Karpas-422 (cell line): Measurements from ENCODE around the gene VPS4B. TPM values are rescaled to one million over a fixed set of nuclear protein-coding genes. Genes with fewer than 3 reads are reported as not detected.

Source experiments
- DNase-seq: peaks from one replicate; pipeline ENCODE4 v3.0.0-alpha.2; 2015
- H2AFZ ChIP-seq: fragments of 200-600 bp; sonication (generic); 2 replicates; pipeline ENCODE4 v1.6.1; 2014; ENCODE audit warnings: antibody characterized with exemption, low read length, mixed read lengths
- H3K27ac ChIP-seq: fragments of 200-600 bp; sonication (generic); 2 replicates; pipeline ENCODE4 v1.5.1; 2014; ENCODE audit warnings: mild to moderate bottlenecking, low read length, moderate library complexity
- H3K27me3 ChIP-seq: fragments of 200-600 bp; sonication (generic); 2 replicates; pipeline ENCODE4 v1.6.1; 2014; ENCODE audit warnings: low read length, mixed read lengths
- H3K36me3 ChIP-seq: fragments of 200-600 bp; sonication (generic); 2 replicates; pipeline ENCODE4 v1.6.1; 2014; ENCODE audit warnings: low read length, mixed read lengths; ENCODE audit not compliant: insufficient read depth
- H3K4me1 ChIP-seq: fragments of 200-600 bp; sonication (generic); 2 replicates; pipeline ENCODE4 v1.6.1; 2014; ENCODE audit warnings: mild to moderate bottlenecking, low read length, mixed read lengths
- H3K4me2 ChIP-seq: fragments of 200-600 bp; sonication (generic); 2 replicates; pipeline ENCODE4 v1.6.1; 2014; ENCODE audit warnings: low read length, low read depth, mild to moderate bottlenecking; ENCODE audit not compliant: poor library complexity, severe bottlenecking
- H3K4me3 ChIP-seq: fragments of 200-600 bp; sonication (generic); 2 replicates; pipeline ENCODE4 v1.5.1; 2014; ENCODE audit warnings: mild to moderate bottlenecking, antibody characterized with exemption, low read length, mixed read lengths
- H3K79me2 ChIP-seq: fragments of 200-600 bp; sonication (generic); 2 replicates; pipeline ENCODE4 v1.6.1; 2014; ENCODE audit warnings: mild to moderate bottlenecking, low read length, mixed read lengths
- H3K9ac ChIP-seq: fragments of 200-600 bp; sonication (generic); 2 replicates; pipeline ENCODE4 v1.6.0; 2014; ENCODE audit warnings: low read length
- H3K9me2 ChIP-seq: fragments of 200-600 bp; sonication (generic), shearing (Covaris generic); replicated peaks from 2 replicates; pipeline ENCODE4 v1.6.0; 2014; ENCODE audit warnings: mild to moderate bottlenecking, low read length, moderate library complexity; ENCODE audit not compliant: insufficient read depth
- H3K9me3 ChIP-seq: fragments of 300-700, 200-600 bp; sonication (generic); 2 replicates; pipeline ENCODE4 v1.6.1; 2014; ENCODE audit warnings: low read length, mixed read lengths
- H4K20me1 ChIP-seq: fragments of 200-600 bp; sonication (generic); 2 replicates; pipeline ENCODE4 v1.6.1; 2014; ENCODE audit warnings: mild to moderate bottlenecking, antibody characterized with exemption, low read length, low read depth; ENCODE audit not compliant: insufficient read depth
- total RNA-seq: library from RNA; depleted of rRNA; stranded (reverse); fragments of >200 nt; shearing (Covaris generic); gene quantifications from 2 replicates; pipeline ENCODE4 v1.2.3, GENCODE V29; 2014; ENCODE audit warnings: low replicate concordance

Gene VPS4B
- total RNA-seq, 1 experiment from 2014 or later = 62.7 TPM

- DNase-seq = no peak
- Histone ChIP-seq H3K27me3 (no peaks in the 10 kb centered on the region), H3K9ac (peak overlapping the region; percentile 88), H3K4me2 (peak overlapping the region; percentile 98), H2AFZ (peak overlapping the region; percentile 84), H3K4me3 (peak overlapping the region; percentile 77), H3K9me2 (no peaks in the 10 kb centered on the region), H3K79me2 (peaks cover 43% of the 10 kb centered on the region), H4K20me1 (peaks cover 13% of the 10 kb centered on the region; the same call in 1 of the 2 replicates), H3K4me1 (peaks cover 20% of the 10 kb centered on the region), H3K27ac (peak overlapping the region; percentile 59), H3K36me3 (peaks cover 14% of the 10 kb centered on the region; the same call in 1 of the 2 replicates), H3K9me3 (no peaks in the 10 kb centered on the region)
Observed at GRCh38 chr18:63422864-63423304, 608 bp upstream of the VPS4B start.

DNA sequence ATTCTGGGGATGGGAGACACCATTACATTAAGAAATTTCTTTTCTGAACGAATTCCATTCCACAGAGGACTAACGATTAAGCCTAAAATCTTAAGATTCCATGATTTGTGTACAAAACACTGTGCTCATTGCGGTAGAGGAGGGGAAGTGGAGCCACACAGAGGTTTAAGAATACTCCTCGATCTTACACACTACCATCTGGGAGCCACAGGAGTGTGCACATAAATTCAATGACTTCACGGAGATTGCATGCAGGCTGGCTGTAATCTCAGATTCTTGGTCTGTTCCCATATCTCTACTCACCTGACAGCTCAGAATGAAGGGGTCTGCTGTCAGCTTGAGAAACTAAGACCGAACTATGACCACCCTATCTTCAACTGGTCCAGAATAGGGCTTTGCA is 762 bp downstream of the VPS4B start:
- Histone ChIP-seq H3K9me2 (no peaks in the 10 kb centered on the region), H3K27me3 (no peaks in the 10 kb centered on the region), H3K9ac (peak overlapping the region; percentile 88), H2AFZ (no peak overlapping the region), H3K36me3 (peaks cover 23% of the 10 kb centered on the region; the same call in 1 of the 2 replicates), H3K4me1 (peaks cover 20% of the 10 kb centered on the region), H3K4me3 (peak overlapping the region; percentile 77), H3K27ac (peak overlapping the region; percentile 66), H3K79me2 (peaks cover 57% of the 10 kb centered on the region), H4K20me1 (peaks cover 23% of the 10 kb centered on the region; the same call in 1 of the 2 replicates), H3K9me3 (no peaks in the 10 kb centered on the region), H3K4me2 (peak overlapping the region; percentile 88)
- no peak for DNase-seq

DNA sequence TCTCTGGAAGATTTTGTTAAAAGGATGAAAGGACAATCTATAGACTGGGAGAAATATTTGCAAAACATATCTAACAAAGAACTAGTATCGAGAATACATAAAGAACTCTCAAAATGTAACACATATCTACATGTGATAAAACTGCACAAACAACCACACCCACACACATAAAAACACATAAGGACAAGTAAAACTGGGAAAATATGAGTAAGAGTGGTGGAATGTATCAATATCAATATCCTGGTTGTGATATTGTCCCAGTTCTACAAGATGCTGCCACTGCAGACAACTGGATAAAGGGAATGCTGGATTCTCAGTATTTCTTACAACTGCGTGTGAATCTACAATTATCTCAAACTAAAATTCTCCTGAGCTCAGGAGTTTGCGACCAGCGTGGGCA is 9.3 kb downstream of the VPS4B start:
- Histone ChIP-seq H3K4me2 (no peak overlapping the region), H3K4me3 (no peak overlapping the region), H3K9ac (no peak overlapping the region), H3K27me3 (no peaks in the 10 kb centered on the region), H3K79me2 (peaks cover 99% of the 10 kb centered on the region), H2AFZ (no peak overlapping the region), H3K27ac (no peak overlapping the region), H3K4me1 (no peaks in the 10 kb centered on the region), H4K20me1 (peaks cover 11% of the 10 kb centered on the region; the same call in 1 of the 2 replicates), H3K9me2 (no peaks in the 10 kb centered on the region), H3K36me3 (peaks cover 63% of the 10 kb centered on the region), H3K9me3 (no peaks in the 10 kb centered on the region)
- DNase-seq = no peak

DNA sequence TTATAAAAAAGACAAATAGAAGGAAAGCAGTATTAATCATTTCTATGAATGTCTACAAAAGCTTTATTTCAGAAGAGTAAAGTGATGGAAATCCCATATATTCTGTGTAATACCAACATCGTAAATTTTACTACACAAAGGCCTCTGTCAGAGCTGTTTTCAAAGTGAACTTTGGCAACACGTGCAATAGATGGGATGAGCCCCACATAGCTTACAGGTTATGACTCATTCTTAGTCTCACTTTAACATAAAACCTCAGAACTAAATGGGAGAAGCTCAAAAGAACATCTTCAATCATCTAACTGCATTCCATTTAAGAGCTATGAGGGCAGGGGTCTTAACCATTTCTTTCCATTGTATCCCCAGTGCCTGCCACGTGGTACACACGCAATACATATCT is 11.5 kb downstream of the VPS4B start:
- no peak overlapping the region for H2AFZ ChIP-seq
- no peaks in the 10 kb centered on the region for H3K9me3 ChIP-seq
- no peak overlapping the region for H3K27ac ChIP-seq
- H3K4me2 ChIP-seq = no peak overlapping the region
- H3K79me2 ChIP-seq = peaks cover 99% of the 10 kb centered on the region
- no peak overlapping the region for H3K9ac ChIP-seq
- H3K4me3 ChIP-seq = no peak overlapping the region
- H3K27me3 ChIP-seq = no peaks in the 10 kb centered on the region
- H3K9me2 ChIP-seq = no peaks in the 10 kb centered on the region
- H3K4me1 ChIP-seq = no peaks in the 10 kb centered on the region
- no peaks in the 10 kb centered on the region for H4K20me1 ChIP-seq
- DNase-seq = no peak
- peaks cover 73% of the 10 kb centered on the region for H3K36me3 ChIP-seq

DNA sequence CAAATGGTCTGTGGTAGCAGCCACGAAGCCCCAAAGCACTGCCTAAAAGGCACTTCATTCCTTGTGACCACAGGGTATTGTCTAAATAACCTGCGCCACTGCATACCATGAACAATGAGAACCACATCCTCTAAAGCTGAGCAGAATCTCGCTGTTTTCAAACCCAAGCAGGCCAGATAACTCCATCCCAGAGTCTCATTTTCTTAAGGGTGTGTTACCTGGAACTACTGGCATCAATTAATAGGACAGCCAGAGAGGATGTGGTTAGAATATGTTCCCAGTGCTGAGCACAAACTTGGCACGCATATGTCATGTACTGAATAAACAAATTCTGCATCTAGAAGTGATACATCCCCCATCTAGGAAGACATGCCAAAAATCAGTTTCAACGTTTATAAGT is 13.0 kb downstream of the VPS4B start:
- H3K27ac ChIP-seq = no peak overlapping the region
- H3K27me3 ChIP-seq = no peaks in the 10 kb centered on the region
- H4K20me1 ChIP-seq = no peaks in the 10 kb centered on the region
- no peaks in the 10 kb centered on the region for H3K4me1 ChIP-seq
- peaks cover 93% of the 10 kb centered on the region for H3K79me2 ChIP-seq
- no peak overlapping the region for H3K9ac ChIP-seq
- no peaks in the 10 kb centered on the region for H3K9me2 ChIP-seq
- peaks cover 79% of the 10 kb centered on the region for H3K36me3 ChIP-seq
- no peak overlapping the region for H3K4me3 ChIP-seq
- H2AFZ ChIP-seq = no peak overlapping the region
- no peak for DNase-seq
- no peaks in the 10 kb centered on the region for H3K9me3 ChIP-seq
- no peak overlapping the region for H3K4me2 ChIP-seq

GRCh38 chr18:63407734-63408133 is 14.5 kb downstream of the VPS4B start:
- peaks cover 91% of the 10 kb centered on the region for H3K36me3 ChIP-seq
- no peaks in the 10 kb centered on the region for H3K4me1 ChIP-seq
- H3K4me2 ChIP-seq = no peak overlapping the region
- no peak overlapping the region for H3K4me3 ChIP-seq
- H3K9me3 ChIP-seq = no peaks in the 10 kb centered on the region
- H3K27ac ChIP-seq = no peak overlapping the region
- peaks cover 78% of the 10 kb centered on the region for H3K79me2 ChIP-seq
- no peaks in the 10 kb centered on the region for H4K20me1 ChIP-seq
- H3K9me2 ChIP-seq = no peaks in the 10 kb centered on the region
- no peak for DNase-seq
- H3K27me3 ChIP-seq = no peaks in the 10 kb centered on the region
- H2AFZ ChIP-seq = no peak overlapping the region
- no peak overlapping the region for H3K9ac ChIP-seq

DNA sequence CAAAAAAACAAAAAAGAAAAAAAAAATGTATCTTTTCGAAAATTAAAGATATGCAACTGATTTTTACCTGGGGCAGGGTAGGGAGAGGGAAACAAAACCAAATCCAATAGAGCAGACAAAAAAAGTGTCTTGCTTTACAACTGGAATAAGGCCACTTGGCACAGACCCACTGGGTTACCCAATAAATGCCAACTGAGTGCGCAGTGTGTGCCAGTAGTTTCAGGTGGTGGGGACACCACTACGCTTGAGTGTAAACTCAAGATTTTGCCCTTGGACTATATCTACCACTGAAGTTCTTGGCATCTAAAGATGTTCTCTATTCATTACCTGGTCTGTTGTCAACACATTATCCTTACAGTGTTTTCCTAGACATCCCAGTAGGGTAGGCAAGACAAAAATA is 16.3 kb downstream of the VPS4B start:
- no peaks in the 10 kb centered on the region for H4K20me1 ChIP-seq

DNA sequence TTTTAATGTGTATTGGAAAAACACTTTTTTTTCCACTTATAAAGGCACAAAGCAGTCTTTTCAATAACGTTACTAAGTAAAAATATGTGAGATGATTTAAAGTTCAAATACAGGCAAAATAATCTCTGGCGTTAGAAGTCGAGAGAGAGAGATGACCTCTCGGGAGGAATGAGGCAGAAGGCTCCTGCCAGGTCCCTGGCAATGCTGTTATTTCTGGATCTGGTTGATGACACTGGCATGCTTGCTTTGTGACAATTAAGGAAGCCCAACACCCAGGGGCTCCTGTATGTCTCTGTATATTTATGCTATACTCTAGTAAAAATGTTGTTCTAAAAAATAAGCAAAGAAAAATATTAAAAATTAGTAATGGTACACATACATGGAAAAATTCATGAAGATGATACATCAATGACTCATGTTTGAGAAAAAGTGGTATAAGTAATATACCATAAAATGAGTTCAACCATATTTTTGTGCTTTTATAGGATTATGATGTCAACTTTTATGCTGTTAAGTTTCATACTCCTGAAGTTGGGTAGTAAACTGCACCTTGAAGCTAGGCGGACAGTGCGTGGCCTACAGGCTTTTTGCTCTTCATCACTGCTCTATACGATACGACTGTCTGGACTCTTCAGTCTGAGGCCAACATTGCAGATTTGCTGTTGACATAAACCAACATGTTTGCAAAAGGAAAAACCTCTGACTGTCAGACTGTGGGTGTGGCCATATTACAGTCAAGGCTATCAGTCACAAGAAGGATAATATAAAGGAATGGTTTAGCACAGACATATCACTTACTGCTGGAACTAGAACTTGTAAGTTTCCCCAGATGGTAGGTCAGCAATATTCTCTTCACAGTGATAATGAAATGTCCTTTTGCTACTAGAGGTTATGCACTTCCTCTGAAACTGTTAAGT is 19.8 kb downstream of the VPS4B start:
- H3K79me2 ChIP-seq = peaks cover 26% of the 10 kb centered on the region
- H3K27ac ChIP-seq = no peak overlapping the region
- no peak for DNase-seq
- no peak overlapping the region for H2AFZ ChIP-seq
- H3K4me2 ChIP-seq = no peak overlapping the region
- peaks cover 82% of the 10 kb centered on the region for H3K36me3 ChIP-seq
- H3K4me3 ChIP-seq = no peak overlapping the region
- H3K9me2 ChIP-seq = no peaks in the 10 kb centered on the region
- H3K9ac ChIP-seq = no peak overlapping the region
- H3K9me3 ChIP-seq = no peaks in the 10 kb centered on the region
- no peaks in the 10 kb centered on the region for H4K20me1 ChIP-seq
- no peaks in the 10 kb centered on the region for H3K4me1 ChIP-seq
- no peaks in the 10 kb centered on the region for H3K27me3 ChIP-seq

More for the DNA sequence above, 16.3 kb downstream of the VPS4B start:
- Histone ChIP-seq H3K9me3 (no peaks in the 10 kb centered on the region), H3K79me2 (peaks cover 60% of the 10 kb centered on the region), H3K9ac (no peak overlapping the region), H3K36me3 (peaks cover 87% of the 10 kb centered on the region), H3K9me2 (no peaks in the 10 kb centered on the region), H3K27me3 (no peaks in the 10 kb centered on the region), H3K27ac (no peak overlapping the region), H3K4me3 (no peak overlapping the region), H3K4me1 (no peaks in the 10 kb centered on the region), H3K4me2 (no peak overlapping the region), H2AFZ (no peak overlapping the region)
- DNase-seq = no peak
